HG02763 (cell line): ENCODE measurements around the gene RPUSD1.

Source experiments
- ATAC-seq: cut with Tn5 transposase; IDR thresholded peaks from one replicate; pipeline ENCODE4 v1.9.1; 2021; ENCODE audit warnings: mild to moderate bottlenecking, moderate library complexity; ENCODE audit not compliant: unreplicated experiment

Gene RPUSD1

GRCh38 chr16:819336-820043 is 31.3 kb upstream of the RPUSD1 start:
- no peak for ATAC-seq

GRCh38 chr16:818592-818991 is 30.4 kb upstream of the RPUSD1 start:
- ATAC-seq = no peak

- ATAC-seq = no peak
Observed at GRCh38 chr16:818132-818531, 30.0 kb upstream of the RPUSD1 start.

GRCh38 chr16:817001-817906 is 29.1 kb upstream of the RPUSD1 start:
- ATAC-seq = no peak

GRCh38 chr16:815861-816260 is 27.7 kb upstream of the RPUSD1 start:
- no peak for ATAC-seq

GRCh38 chr16:814974-815373 is 26.8 kb upstream of the RPUSD1 start:
- ATAC-seq = no peak

- no peak for ATAC-seq
Observed at GRCh38 chr16:813916-814412, 25.8 kb upstream of the RPUSD1 start.

GRCh38 chr16:813204-813915 is 25.2 kb upstream of the RPUSD1 start:
- no peak for ATAC-seq

- ATAC-seq = no peak
Observed at GRCh38 chr16:808085-808386, 19.9 kb upstream of the RPUSD1 start.

GRCh38 chr16:807347-808084 is 19.3 kb upstream of the RPUSD1 start:
- ATAC-seq = peak; percentile 88

- no peak for ATAC-seq
Observed at GRCh38 chr16:805474-805873, 17.3 kb upstream of the RPUSD1 start.

GRCh38 chr16:804193-805048 is 16.2 kb upstream of the RPUSD1 start:
- ATAC-seq = no peak

- ATAC-seq = no peak
Observed at GRCh38 chr16:803754-804080, 15.5 kb upstream of the RPUSD1 start.

- ATAC-seq = no peak
Observed at GRCh38 chr16:802914-803753, 15.0 kb upstream of the RPUSD1 start.

GRCh38 chr16:802461-802860 is 14.3 kb upstream of the RPUSD1 start:
- ATAC-seq = no peak

- no peak for ATAC-seq
Observed at GRCh38 chr16:801584-802363, 13.6 kb upstream of the RPUSD1 start.

GRCh38 chr16:800834-801511 is 12.8 kb upstream of the RPUSD1 start:
- ATAC-seq = no peak
